Dermis lymphatic vessel endothelial cell (primary cell): ENCODE data around the gene ILRUN. TPM values are rescaled to one million over a fixed set of nuclear protein-coding genes. Genes with fewer than 3 reads are reported as not detected.

Source experiments
- total RNA-seq: library from RNA; depleted of rRNA; stranded (reverse); fragments of >200 nt; gene quantifications from 2 replicates; pipeline ENCODE4 v1.2.1, GENCODE V29; 2014

Gene ILRUN
- total RNA-seq = 40.0 and 56.6 TPM in 2 replicates

GRCh38 chr6:34696739-34697543, at the start of gene ILRUN:
TSS of gene ILRUN (minus strand) at chr6:34696767. CDS start at chr6:34696603, 164 bp downstream.

Other genes with a start within 250 kb of the ILRUN start
- not detected in 2 replicates for gene PACSIN1, start 230.7 kb downstream of the ILRUN start, total RNA-seq
- not detected in 2 replicates for gene SPDEF, start 140.4 kb downstream of the ILRUN start, total RNA-seq
- 43.7 and 47.2 TPM in 2 replicates for gene SNRPC, start 60.7 kb upstream of the ILRUN start, total RNA-seq
- gene BLTP3A, start 95.3 kb upstream of the ILRUN start, total RNA-seq = 9.4 and 15.4 TPM in 2 replicates
- 28.4 and 33.2 TPM in 2 replicates for gene TAF11, start 191.3 kb upstream of the ILRUN start, total RNA-seq
- 15.6 and 28.8 TPM in 2 replicates for gene ANKS1A, start 192.5 kb upstream of the ILRUN start, total RNA-seq